A549 (cell line): ENCODE measurements around the gene PAGR1. TPM values are rescaled to one million over a fixed set of nuclear protein-coding genes. Genes with fewer than 3 reads are reported as not detected.
A peak's percentile ranks its signal among the peaks of the same experiment; 100 is the strongest.

ENCODE experiments used
- ATAC-seq, 2 experiments: fragments of 200-7000 bp in 1 of 2; fragments of >200 bp in 1 of 2; cut with Nextera tagmentation in 1 of 2; cut with Tn5 transposase in 1 of 2; 3 replicates each; pipeline versions ENCODE4 v1.8.0 to v1.9.1; 2018 to 2020; ENCODE audit warnings: mild to moderate bottlenecking in 1 of 2, moderate library complexity in 1 of 2
- CTCF ChIA-PET: fragments of 300-600 bp; sonication (Branson Sonifier 250); formaldehyde crosslinking; extraction: SDS; loops from one replicate; lab custom pipeline; 2021; ENCODE audit warnings: antibody characterized with exemption, inconsistent platforms; lab: Yijun Ruan, JAX
- POLR2A ChIA-PET: fragments of 350-600 bp; formaldehyde crosslinking; extraction: SDS; loops from one replicate; lab custom pipeline; 2021; ENCODE audit warnings: antibody characterized with exemption, inconsistent platforms; lab: Yijun Ruan, JAX
- DNase-seq, 2 experiments: peaks; one replicate each; pipeline versions ENCODE4 v3.0.0 to v3.0.0-alpha.2; 2011 to 2016; ENCODE audit warnings: low read depth in 1 of 2, low spot score in 1 of 2
- FAIRE-seq: peaks from 2 replicates; lab custom pipeline; 2011; peaks lifted over from hg19 to GRCh38; lab: Jason Lieb, UNC
- H3K27ac ChIP-seq, 2 experiments: fragments of >200 bp; sonication (Bioruptor Twin); formaldehyde crosslinking; 3 replicates each; pipeline ENCODE4 v1.5.1; 2016 to 2017
- H3K4me1 ChIP-seq: fragments of >200 bp; sonication (Bioruptor Twin); formaldehyde crosslinking; 3 replicates; pipeline ENCODE4 v1.6.1; 2016
- H3K4me2 ChIP-seq: fragments of >200 bp; sonication (Bioruptor Twin); formaldehyde crosslinking; 3 replicates; pipeline ENCODE4 v1.6.1; 2016
- H3K4me3 ChIP-seq: fragments of >200 bp; sonication (Bioruptor Twin); formaldehyde crosslinking; 3 replicates; pipeline ENCODE4 v1.5.1; 2016
- H3K9me3 ChIP-seq: fragments of >200 bp; sonication (Bioruptor Twin); formaldehyde crosslinking; 3 replicates; pipeline ENCODE4 v1.6.1; 2016
- CBX2 ChIP-seq: fragments of 200-600 bp; sonication (generic); IDR thresholded peaks from 2 replicates; pipeline ENCODE4 v1.6.1; 2016; ENCODE audit warnings: low read depth, mild to moderate bottlenecking, borderline replicate concordance
- CEBPB ChIP-seq, 2 experiments: fragments of >200 bp in 1 of 2; sonication (Bioruptor Twin) in 1 of 2; formaldehyde crosslinking in 1 of 2; IDR thresholded peaks; 2 replicates each; pipeline ENCODE4 v1.6.1; 2012 to 2016
- ESRRA ChIP-seq: fragments of 150-350 bp; IDR thresholded peaks from 2 replicates; pipeline ENCODE4 v1.6.1; 2014; ENCODE audit warnings: mild to moderate bottlenecking, low read length, borderline replicate concordance
- FOSL2 ChIP-seq, 2 experiments: fragments of 450-650 bp in 1 of 2; fragments of >200 bp in 1 of 2; sonication (Bioruptor Twin) in 1 of 2; formaldehyde crosslinking; IDR thresholded peaks; 2 replicates each; pipeline versions ENCODE4 v1.5.0 to v1.6.1; 2016 to 2020; ENCODE audit warnings: mild to moderate bottlenecking in 1 of 2, moderate library complexity in 1 of 2
- FOXS1 ChIP-seq: fragments of 250-450 bp; sonication (Bioruptor Pico); IDR thresholded peaks from 2 replicates; pipeline ENCODE4 v1.5.0; 2020; ENCODE audit warnings: mild to moderate bottlenecking, moderate library complexity
- GATA3 ChIP-seq: IDR thresholded peaks from 2 replicates; pipeline ENCODE4 v1.6.1; 2012; ENCODE audit warnings: borderline replicate concordance
- HEYL ChIP-seq: fragments of 250-450 bp; sonication (Bioruptor Pico); IDR thresholded peaks from 2 replicates; pipeline ENCODE4 v1.8.0; 2021; ENCODE audit warnings: mild to moderate bottlenecking, moderate library complexity
- HOXB5 ChIP-seq: fragments of 250-450 bp; sonication (Bioruptor Pico); IDR thresholded peaks from 2 replicates; pipeline ENCODE4 v1.5.0; 2020; ENCODE audit warnings: mild to moderate bottlenecking, moderate library complexity
- KDM5A ChIP-seq: fragments of 200-600 bp; sonication (generic); IDR thresholded peaks from 2 replicates; pipeline ENCODE4 v1.6.1; 2016; ENCODE audit warnings: antibody characterized with exemption, mild to moderate bottlenecking
- MAZ ChIP-seq: fragments of 150-350 bp; IDR thresholded peaks from 2 replicates; pipeline ENCODE4 v1.6.1; 2014; ENCODE audit warnings: antibody characterized with exemption, low read depth, low read length, borderline replicate concordance
- NFE2L2 ChIP-seq: fragments of 150-350 bp; conservative IDR thresholded peaks from 2 replicates; pipeline ENCODE4 v1.6.1; 2014; ENCODE audit warnings: low read length
- PHF8 ChIP-seq: fragments of 200-600 bp; sonication (generic); IDR thresholded peaks from 2 replicates; pipeline ENCODE4 v1.6.1; 2016; ENCODE audit warnings: low read depth, mild to moderate bottlenecking, antibody characterized with exemption, moderate library complexity, borderline replicate concordance
- POLR2A ChIP-seq: IDR thresholded peaks from 2 replicates; pipeline ENCODE4 v1.6.1; 2012; ENCODE audit warnings: mild to moderate bottlenecking, low read length
- RAD21 ChIP-seq, 2 experiments: fragments of >200 bp in 1 of 2; sonication (Bioruptor Twin) in 1 of 2; formaldehyde crosslinking in 1 of 2; IDR thresholded peaks in 1 of 2; conservative IDR thresholded peaks in 1 of 2; 2 replicates in 1 of 2; 3 replicates in 1 of 2; pipeline ENCODE4 v1.6.1; 2012 to 2018; ENCODE audit warnings: inconsistent platforms in 1 of 2
- RCOR1 ChIP-seq: fragments of 150-350 bp; IDR thresholded peaks from 2 replicates; pipeline ENCODE4 v1.6.1; 2014; ENCODE audit warnings: antibody characterized with exemption, low read length, low read depth
- SMC3 ChIP-seq: fragments of >200 bp; sonication (Bioruptor Twin); formaldehyde crosslinking; IDR thresholded peaks from 3 replicates; pipeline ENCODE4 v1.6.1; 2018; ENCODE audit warnings: inconsistent platforms
- SREBF2 ChIP-seq: fragments of 450-650 bp; IDR thresholded peaks from 2 replicates; pipeline ENCODE4 v1.6.1; 2014; ENCODE audit warnings: mild to moderate bottlenecking, moderate library complexity
- TFCP2L1 ChIP-seq: fragments of 250-450 bp; sonication (Bioruptor Pico); IDR thresholded peaks from 2 replicates; pipeline ENCODE4 v1.5.0; 2021; ENCODE audit warnings: mild to moderate bottlenecking
- TP53 ChIP-seq: fragments of 250-450 bp; sonication (Bioruptor Pico); IDR thresholded peaks from 2 replicates; pipeline ENCODE4 v1.5.0; 2021; ENCODE audit warnings: mild to moderate bottlenecking, moderate library complexity
- ZC3H11A ChIP-seq: fragments of 450-650 bp; IDR thresholded peaks from 2 replicates; pipeline ENCODE4 v1.6.1; 2014; ENCODE audit warnings: antibody characterized with exemption, mild to moderate bottlenecking
- ZSCAN20 ChIP-seq: fragments of 250-450 bp; sonication (Bioruptor Pico); IDR thresholded peaks from 2 replicates; pipeline ENCODE4 v1.8.0; 2022; ENCODE audit warnings: mild to moderate bottlenecking, moderate library complexity
- WGBS: methylation state at CpG from one replicate; pipeline ENCODE4 v1.1.6; 2017; ENCODE audit errors: missing lambda C conversion rate; 5-methylcytosine and 5-hydroxymethylcytosine counted together
- polyA plus RNA-seq, 4 experiments: library from polyadenylated mRNA; depleted of rRNA in 3 of 4; stranded (reverse); fragments of >200 nt; fragmentation: RNase III in 1 of 4; extraction: RNeasy Plus Mini Kit Qiagen cat#74134 plus additional on column Dnase treatment in 1 of 4; gene quantifications; 2 replicates in 3 of 4; 3 replicates in 1 of 4; pipeline ENCODE4 v1.2.3, GENCODE V29; 2011 to 2017
- TF ChIP-seq, protein P1 (sequence below): fragments of 200-600 bp; sonication (generic); IDR thresholded peaks from 2 replicates; pipeline ENCODE4 v1.6.1; 2016; ENCODE audit warnings: antibody characterized with exemption, mild to moderate bottlenecking, moderate library complexity
- TF ChIP-seq, protein P2 (sequence below): IDR thresholded peaks from 2 replicates; pipeline ENCODE4 v1.6.1; 2012
- TF ChIP-seq, protein P3 (sequence below): fragments of >200 bp; sonication (Bioruptor Twin); formaldehyde crosslinking; IDR thresholded peaks from 3 replicates; pipeline ENCODE4 v1.6.1; 2016
- TF ChIP-seq, protein P4 (sequence below): fragments of >200 bp; sonication (Bioruptor Twin); formaldehyde crosslinking; IDR thresholded peaks from 2 replicates; pipeline ENCODE4 v1.6.1; 2016
- TF ChIP-seq, protein P5 (sequence below): fragments of >200 bp; sonication (Bioruptor Twin); formaldehyde crosslinking; IDR thresholded peaks from 3 replicates; pipeline ENCODE4 v1.5.1; 2016

Gene PAGR1
- polyA plus RNA-seq, 2 of the 4 experiments (the other 2 are of a cell fraction) = 26.7 to 44.5 TPM

DNA sequence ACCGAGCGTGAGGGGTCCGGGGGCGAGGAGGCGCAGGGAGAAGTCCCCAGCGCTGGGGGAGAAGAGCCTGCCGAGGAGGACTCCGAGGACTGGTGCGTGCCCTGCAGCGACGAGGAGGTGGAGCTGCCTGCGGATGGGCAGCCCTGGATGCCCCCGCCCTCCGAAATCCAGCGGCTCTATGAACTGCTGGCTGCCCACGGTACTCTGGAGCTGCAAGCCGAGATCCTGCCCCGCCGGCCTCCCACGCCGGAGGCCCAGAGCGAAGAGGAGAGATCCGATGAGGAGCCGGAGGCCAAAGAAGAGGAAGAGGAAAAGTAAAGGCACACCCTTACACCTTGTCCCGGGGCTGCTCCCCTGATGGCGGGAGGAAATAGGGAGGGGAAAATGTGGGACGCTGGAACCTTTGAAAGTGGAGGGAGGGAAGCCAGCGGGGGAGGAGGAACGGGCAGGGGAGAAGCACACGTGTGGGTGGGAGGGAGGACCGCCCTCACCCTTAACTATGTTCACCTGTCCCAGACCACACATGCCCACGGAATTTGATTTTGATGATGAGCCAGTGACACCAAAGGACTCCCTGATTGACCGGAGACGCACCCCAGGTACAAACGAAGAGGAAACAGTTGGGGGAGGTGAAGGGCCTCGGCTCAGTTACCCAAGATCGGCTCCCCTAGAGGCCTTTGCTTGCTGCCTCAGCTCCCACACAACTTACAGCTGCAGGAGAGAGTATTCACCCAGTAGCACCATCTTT lies 916 bp downstream of the PAGR1 start (continued):
- TF ChIP-seq, protein P1, sequence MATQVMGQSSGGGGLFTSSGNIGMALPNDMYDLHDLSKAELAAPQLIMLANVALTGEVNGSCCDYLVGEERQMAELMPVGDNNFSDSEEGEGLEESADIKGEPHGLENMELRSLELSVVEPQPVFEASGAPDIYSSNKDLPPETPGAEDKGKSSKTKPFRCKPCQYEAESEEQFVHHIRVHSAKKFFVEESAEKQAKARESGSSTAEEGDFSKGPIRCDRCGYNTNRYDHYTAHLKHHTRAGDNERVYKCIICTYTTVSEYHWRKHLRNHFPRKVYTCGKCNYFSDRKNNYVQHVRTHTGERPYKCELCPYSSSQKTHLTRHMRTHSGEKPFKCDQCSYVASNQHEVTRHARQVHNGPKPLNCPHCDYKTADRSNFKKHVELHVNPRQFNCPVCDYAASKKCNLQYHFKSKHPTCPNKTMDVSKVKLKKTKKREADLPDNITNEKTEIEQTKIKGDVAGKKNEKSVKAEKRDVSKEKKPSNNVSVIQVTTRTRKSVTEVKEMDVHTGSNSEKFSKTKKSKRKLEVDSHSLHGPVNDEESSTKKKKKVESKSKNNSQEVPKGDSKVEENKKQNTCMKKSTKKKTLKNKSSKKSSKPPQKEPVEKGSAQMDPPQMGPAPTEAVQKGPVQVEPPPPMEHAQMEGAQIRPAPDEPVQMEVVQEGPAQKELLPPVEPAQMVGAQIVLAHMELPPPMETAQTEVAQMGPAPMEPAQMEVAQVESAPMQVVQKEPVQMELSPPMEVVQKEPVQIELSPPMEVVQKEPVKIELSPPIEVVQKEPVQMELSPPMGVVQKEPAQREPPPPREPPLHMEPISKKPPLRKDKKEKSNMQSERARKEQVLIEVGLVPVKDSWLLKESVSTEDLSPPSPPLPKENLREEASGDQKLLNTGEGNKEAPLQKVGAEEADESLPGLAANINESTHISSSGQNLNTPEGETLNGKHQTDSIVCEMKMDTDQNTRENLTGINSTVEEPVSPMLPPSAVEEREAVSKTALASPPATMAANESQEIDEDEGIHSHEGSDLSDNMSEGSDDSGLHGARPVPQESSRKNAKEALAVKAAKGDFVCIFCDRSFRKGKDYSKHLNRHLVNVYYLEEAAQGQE = no peak
- peak; percentile 45; the same call in 1 of the 2 replicates for TF ChIP-seq POLR2A
- TF ChIP-seq, protein P2, sequence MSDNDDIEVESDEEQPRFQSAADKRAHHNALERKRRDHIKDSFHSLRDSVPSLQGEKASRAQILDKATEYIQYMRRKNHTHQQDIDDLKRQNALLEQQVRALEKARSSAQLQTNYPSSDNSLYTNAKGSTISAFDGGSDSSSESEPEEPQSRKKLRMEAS = peak; percentile 81; the same call in 1 of the 2 replicates

DNA sequence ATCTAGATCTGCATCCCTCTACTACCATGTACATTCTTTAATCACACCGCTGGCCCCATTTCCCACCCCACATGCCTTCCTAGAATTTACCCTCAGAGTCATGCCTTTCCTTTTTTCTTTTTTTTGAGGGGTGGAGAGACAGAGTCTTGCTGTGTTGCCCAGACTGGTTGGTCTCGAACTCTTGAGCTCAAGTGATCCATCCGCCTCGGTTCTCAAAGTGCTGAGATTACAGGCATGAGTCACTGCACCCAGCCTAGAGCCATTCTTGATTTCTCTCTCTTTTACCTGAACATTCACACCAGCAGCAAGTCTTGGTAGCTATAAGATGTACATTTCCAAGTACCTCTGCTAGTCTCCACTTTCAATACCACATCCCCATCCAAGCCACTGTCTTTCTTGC lies 2.1 kb downstream of the PAGR1 start:
- CTCF ChIA-PET = interaction anchor here (0.7 to 24.4 kb wide), 12 partner anchors 11 to 213 kb away, joined by 3 to 568 read pairs (median 10); partner anchors contain the start of genes CDIPT, KIF22, MAZ and TLCD3B
- Histone ChIP-seq H3K4me1 (peaks cover 50% of the 10 kb centered on the region), H3K4me3 (no peak overlapping the region), H3K4me2 (peak overlapping the region; percentile 97), H3K9me3 (no peaks in the 10 kb centered on the region), H3K27ac (peak overlapping the region in 1 of 2 experiments; percentile 98; a peak in 2 of 6 replicates)
- POLR2A ChIA-PET = interaction anchor here (0.6 to 0.7 kb wide), 2 partner anchors 15 to 190 kb away, joined by 3 to 5 read pairs; no protein-coding TSS in a partner anchor
- DNase-seq = no peak
- TF ChIP-seq ZC3H11A (no peak), HEYL (CRISPR knock-in tag) (no peak), CEBPB (IDR thresholded peaks at IDR 0.05) (no peak), MAZ (no peak), SREBF2 (no peak), HOXB5 (CRISPR knock-in tag) (no peak), FOXS1 (no peak), ZSCAN20 (CRISPR knock-in tag) (no peak), PHF8 (no peak), GATA3 (no peak), CBX2 (no peak), TP53 (CRISPR knock-in tag) (no peak), POLR2A (no peak)
- no peak for FAIRE-seq
- WGBS = 86% methylated on average over 4 of the region's 4 CpGs
- ATAC-seq = no peak

DNA sequence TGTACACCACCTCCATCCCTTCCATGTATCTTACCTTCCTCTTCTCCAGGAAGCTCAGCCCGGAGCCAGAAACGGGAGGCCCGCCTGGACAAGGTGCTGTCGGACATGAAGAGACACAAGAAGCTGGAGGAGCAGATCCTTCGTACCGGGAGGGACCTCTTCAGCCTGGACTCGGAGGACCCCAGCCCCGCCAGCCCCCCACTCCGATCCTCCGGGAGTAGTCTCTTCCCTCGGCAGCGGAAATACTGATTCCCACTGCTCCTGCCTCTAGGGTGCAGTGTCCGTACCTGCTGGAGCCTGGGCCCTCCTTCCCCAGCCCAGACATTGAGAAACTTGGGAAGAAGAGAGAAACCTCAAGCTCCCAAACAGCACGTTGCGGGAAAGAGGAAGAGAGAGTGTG lies 3.6 kb downstream of the PAGR1 start:
- Histone ChIP-seq H3K4me1 (peaks cover 64% of the 10 kb centered on the region), H3K4me3 (peak overlapping the region; percentile 61), H3K4me2 (peak overlapping the region; percentile 99), H3K9me3 (no peaks in the 10 kb centered on the region), H3K27ac (peak overlapping the region; percentile 92 to 93)
- CTCF ChIA-PET = interaction anchor here (0.6 to 24.4 kb wide), 30 partner anchors 8 to 259 kb away, joined by 3 to 568 read pairs (median 4); partner anchors contain the start of genes ASPHD1, CDIPT, KIF22 and MAZ
- 38% methylated on average over 11 of the region's 15 CpGs for WGBS
- FAIRE-seq (no peak), DNase-seq (peak; percentile 49 to 50), ATAC-seq (no peak)
- POLR2A ChIA-PET = interaction anchor here (0.9 to 2.5 kb wide), 4 partner anchors 10 to 107 kb away, joined by 3 to 9 read pairs (median 6); partner anchors contain the start of genes KCTD13 and MAZ
- TF ChIP-seq KDM5A (no peak), CEBPB (IDR thresholded peaks at IDR 0.05) (no peak), RCOR1 (no peak), HEYL (CRISPR knock-in tag) (no peak), NFE2L2 (no peak), SMC3 (peak; percentile 41), TFCP2L1 (no peak), TP53 (CRISPR knock-in tag) (no peak), GATA3 (no peak), POLR2A (no peak), FOSL2 (IDR thresholded peaks at IDR 0.05) (no peak), FOSL2 (CRISPR knock-in tag; IDR thresholded peaks at IDR 0.05) (no peak), HOXB5 (CRISPR knock-in tag) (no peak), RAD21 (conservative IDR thresholded peaks at IDR 0.05 in 1 of 2, IDR thresholded peaks at IDR 0.05 in 1 of 2) (peak; percentile 50 to 61; a peak in 3 of 5 replicates), ESRRA (no peak)
- TF ChIP-seq, protein P3, sequence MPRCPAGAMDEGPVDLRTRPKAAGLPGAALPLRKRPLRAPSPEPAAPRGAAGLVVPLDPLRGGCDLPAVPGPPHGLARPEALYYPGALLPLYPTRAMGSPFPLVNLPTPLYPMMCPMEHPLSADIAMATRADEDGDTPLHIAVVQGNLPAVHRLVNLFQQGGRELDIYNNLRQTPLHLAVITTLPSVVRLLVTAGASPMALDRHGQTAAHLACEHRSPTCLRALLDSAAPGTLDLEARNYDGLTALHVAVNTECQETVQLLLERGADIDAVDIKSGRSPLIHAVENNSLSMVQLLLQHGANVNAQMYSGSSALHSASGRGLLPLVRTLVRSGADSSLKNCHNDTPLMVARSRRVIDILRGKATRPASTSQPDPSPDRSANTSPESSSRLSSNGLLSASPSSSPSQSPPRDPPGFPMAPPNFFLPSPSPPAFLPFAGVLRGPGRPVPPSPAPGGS = no peak
- TF ChIP-seq, protein P4, sequence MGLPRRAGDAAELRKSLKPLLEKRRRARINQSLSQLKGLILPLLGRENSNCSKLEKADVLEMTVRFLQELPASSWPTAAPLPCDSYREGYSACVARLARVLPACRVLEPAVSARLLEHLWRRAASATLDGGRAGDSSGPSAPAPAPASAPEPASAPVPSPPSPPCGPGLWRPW = no peak
- TF ChIP-seq, protein P5, sequence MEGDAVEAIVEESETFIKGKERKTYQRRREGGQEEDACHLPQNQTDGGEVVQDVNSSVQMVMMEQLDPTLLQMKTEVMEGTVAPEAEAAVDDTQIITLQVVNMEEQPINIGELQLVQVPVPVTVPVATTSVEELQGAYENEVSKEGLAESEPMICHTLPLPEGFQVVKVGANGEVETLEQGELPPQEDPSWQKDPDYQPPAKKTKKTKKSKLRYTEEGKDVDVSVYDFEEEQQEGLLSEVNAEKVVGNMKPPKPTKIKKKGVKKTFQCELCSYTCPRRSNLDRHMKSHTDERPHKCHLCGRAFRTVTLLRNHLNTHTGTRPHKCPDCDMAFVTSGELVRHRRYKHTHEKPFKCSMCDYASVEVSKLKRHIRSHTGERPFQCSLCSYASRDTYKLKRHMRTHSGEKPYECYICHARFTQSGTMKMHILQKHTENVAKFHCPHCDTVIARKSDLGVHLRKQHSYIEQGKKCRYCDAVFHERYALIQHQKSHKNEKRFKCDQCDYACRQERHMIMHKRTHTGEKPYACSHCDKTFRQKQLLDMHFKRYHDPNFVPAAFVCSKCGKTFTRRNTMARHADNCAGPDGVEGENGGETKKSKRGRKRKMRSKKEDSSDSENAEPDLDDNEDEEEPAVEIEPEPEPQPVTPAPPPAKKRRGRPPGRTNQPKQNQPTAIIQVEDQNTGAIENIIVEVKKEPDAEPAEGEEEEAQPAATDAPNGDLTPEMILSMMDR = peak; percentile 41
- TF ChIP-seq, protein P2 = no peak
